ENCODE measurements around the gene PCED1B.
"Not testable (repeated sequence)": the region's sequence is repeated elsewhere in the genome, so short reads cannot be mapped to it uniquely, and the experiment has no call there.

PCED1B gene

GRCh38 chr12:47182164-47182938 lies 102.9 kb downstream of the PCED1B start:
- DNase-seq = not testable (repeated sequence)

GRCh38 chr12:47184229-47184628 lies 104.8 kb downstream of the PCED1B start:
- no peak for DNase-seq

DNA sequence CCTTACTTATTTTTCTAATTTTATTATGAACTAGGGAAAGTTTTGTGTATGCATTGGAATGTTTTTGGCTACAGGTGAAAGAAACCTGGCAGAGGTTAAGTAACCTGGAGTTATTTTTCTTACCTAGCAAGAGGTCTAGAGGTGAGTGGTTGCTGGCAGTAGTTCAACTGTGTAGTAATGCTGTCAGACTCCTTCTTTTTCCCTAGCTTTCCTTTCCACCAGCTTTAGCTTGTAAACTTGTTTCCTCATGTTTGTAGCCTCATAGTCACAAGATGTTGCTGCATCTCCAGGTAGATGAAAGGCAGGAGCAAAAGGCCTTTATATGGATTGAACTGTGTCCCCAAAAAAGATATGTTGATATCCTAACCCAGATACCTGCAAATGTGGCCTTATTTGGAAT lies 105.4 kb downstream of the PCED1B start:
- DNase-seq = no peak

DNA sequence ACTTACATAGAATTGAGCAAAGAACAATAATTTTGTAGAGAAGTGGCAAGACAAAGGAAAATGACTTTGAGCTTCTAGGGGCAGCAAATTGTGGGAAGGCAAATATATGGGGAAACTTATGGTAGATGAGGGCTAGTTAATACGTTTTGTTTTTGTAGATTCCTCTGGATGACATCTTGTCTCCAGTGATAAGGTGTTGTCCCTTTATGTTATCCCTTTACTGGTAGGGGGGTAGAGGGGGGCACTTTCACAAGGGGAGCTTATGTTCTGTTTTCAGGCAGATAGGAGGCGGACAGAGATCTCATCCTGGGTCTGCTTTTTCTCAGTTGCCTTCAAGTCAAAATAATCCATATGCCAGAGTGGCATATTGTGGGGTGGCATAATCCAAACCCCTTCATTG lies 106.8 kb downstream of the PCED1B start:
- DNase-seq = no peak

GRCh38 chr12:47188576-47189441 lies 109.4 kb downstream of the PCED1B start:
- DNase-seq = no peak

DNA sequence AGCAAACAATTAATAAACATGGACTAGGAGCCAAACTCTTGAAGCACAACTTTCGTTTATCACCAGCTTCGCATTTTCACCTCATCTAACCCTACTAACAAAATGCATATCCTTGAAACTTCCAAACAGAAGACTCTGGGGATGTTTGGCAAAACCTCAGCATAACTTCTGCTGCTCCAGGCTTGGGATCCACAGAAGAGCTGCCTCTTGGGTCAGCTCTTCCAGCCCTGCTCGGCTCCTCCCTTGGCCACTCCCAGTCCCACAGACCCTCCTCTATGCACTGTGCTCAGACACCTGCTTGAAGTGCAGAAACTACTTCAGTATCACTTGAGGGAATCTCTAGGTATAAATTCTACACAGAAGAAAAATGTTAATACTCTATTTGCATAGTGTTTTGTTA lies 110.3 kb downstream of the PCED1B start:
- DNase-seq = no peak

GRCh38 chr12:47190271-47190750 lies 110.9 kb downstream of the PCED1B start:
- DNase-seq = no peak

DNA sequence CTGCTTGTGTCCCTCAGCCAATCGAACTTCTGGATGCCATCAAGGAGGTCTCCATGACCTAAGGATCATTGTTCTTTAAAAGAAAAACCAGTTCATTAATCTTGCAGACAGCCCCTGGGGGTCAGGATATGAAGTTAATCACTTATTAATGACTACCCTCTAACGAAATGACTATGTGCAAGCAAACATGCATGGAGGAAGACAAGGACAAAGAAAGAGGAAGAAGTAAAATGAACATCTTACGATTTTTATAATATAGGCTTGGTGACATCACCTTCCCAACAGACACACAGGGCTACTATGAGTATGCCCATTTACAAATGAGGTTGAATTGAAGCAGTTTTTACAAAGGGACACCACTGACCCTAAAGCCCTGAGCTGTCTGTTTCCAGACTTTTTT lies 111.5 kb downstream of the PCED1B start:
- DNase-seq = no peak

- DNase-seq = no peak
Observed at GRCh38 chr12:47192051-47192450, 112.6 kb downstream of the PCED1B start.

- no peak for DNase-seq
Observed at GRCh38 chr12:47193066-47193465, 113.6 kb downstream of the PCED1B start.

GRCh38 chr12:47194501-47194900 lies 115.1 kb downstream of the PCED1B start:
- no peak for DNase-seq

GRCh38 chr12:47200446-47200845 lies 121.0 kb downstream of the PCED1B start:
- no peak for DNase-seq

- DNase-seq = not testable (repeated sequence)
Observed at GRCh38 chr12:47201190-47201589, 121.8 kb downstream of the PCED1B start.

DNA sequence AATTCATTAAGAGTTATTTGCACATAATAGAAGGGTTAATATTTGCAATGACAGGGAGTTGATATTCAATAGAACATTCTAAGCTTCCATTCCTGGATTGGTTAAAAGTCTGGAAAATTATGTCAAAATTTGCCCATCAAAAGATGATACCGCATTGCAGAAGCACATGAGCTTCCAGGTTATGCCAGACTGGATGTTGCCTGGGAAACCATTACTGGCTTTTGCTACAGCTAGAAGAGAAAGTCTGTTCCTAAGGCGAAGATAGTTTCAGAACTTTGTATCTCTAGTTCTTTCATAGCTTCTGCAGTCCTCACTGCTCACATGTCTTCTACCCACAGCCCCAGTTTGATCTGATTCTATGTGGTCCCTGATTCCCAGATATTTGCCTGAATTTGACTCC lies 122.8 kb downstream of the PCED1B start:
- DNase-seq = no peak

DNA sequence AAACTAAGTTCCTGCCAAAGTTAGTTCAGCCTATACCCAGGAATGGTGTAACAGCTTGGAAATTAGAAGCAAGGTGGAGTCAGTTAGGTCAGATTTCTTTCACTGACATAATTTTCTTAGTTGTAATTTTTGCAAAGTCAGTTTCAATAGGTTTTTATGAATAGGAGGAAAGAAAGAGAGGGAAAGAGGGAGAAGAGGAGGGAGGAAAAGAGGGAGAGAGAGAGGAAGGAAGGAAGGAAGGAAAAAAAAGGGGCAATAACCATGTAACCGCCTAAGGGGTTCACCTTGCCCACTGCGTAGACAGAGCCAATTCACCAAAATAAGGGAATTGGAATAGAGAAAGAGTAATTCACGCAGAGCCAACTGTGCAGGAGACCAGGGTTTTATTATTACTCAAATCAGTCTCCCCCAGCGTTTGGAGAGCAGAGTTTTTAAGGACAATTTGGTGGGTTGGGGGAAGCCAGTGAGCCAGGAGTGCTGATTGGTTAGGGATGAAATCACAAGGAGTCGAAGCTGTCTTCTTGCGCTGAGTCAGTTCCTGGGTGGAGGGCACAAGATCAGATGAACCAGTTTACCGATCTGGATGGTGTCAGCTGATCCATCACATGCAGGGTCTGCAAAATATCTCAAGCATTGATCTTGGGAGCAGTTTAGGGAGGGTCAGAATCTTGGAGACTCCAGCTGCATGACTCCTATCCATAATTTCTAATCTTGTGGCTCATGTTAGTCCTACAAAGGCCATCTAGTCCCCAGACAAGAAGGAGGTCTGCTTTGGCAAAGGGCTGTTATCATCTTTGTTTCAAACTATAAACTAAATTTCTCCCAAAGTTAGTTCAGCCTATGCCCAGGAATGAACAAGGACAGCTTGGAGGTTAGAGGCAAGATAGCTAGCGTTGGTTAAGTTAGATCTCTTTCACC lies 126.4 kb downstream of the PCED1B start:
- DNase-seq = no peak

GRCh38 chr12:47206450-47207339 lies 127.3 kb downstream of the PCED1B start:
- DNase-seq = no peak

DNA sequence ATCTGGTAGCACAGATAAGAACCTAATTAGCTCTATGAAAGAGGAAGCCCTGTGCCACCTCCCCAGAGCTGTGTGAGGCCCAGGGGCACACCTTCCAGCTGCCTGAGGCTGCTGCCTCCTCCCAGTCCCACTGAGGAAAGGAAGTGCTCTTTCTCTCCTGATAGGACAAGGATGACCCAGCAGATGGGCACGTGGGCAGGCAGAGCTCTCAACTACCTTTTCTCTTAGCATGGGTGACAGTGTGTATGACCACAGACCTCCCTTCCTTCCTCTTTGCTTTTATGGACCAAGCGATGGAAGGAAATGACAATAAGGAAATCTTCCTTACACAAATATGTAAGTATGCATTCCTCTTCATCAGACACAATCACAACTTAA lies 127.9 kb downstream of the PCED1B start:
- no peak for DNase-seq

- no peak for DNase-seq
Observed at GRCh38 chr12:47207829-47208248, 128.4 kb downstream of the PCED1B start.

DNA sequence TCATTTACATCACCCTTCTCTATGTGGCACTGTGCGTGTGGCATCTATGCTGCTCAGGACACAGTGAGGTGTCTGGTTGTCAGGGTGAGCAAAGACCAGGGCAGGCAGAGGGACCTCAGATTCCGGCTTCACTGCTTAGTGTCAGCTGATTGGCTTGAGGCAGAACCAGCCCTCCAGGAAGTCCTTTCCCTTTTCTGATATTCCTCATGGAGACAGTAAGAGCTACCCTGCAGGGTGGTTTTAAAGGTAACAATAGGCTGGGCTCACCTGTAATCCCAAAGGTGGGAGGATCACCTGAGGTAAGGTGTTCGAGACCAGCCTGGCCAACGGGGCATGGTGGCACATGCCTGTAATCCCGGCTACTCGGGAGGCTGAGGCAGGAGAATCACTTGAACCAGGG lies 129.6 kb downstream of the PCED1B start:
- DNase-seq = no peak

GRCh38 chr12:47210776-47211175 lies 131.4 kb downstream of the PCED1B start:
- no peak for DNase-seq

- DNase-seq = no peak
Observed at GRCh38 chr12:47212701-47213039, 133.2 kb downstream of the PCED1B start.

GRCh38 chr12:47213396-47213795 lies 134.0 kb downstream of the PCED1B start:
- DNase-seq = no peak
